NOMO-1 treated with DMSO at 0.1 percent for 48 hours (cell line): ENCODE results near the gene GNG13.

ENCODE experiments used
- DNase-seq: peaks from one replicate; lab custom pipeline; 2025; ENCODE audit not compliant: unreplicated experiment; lab: John Stamatoyannopoulos, UW

Gene GNG13

DNA sequence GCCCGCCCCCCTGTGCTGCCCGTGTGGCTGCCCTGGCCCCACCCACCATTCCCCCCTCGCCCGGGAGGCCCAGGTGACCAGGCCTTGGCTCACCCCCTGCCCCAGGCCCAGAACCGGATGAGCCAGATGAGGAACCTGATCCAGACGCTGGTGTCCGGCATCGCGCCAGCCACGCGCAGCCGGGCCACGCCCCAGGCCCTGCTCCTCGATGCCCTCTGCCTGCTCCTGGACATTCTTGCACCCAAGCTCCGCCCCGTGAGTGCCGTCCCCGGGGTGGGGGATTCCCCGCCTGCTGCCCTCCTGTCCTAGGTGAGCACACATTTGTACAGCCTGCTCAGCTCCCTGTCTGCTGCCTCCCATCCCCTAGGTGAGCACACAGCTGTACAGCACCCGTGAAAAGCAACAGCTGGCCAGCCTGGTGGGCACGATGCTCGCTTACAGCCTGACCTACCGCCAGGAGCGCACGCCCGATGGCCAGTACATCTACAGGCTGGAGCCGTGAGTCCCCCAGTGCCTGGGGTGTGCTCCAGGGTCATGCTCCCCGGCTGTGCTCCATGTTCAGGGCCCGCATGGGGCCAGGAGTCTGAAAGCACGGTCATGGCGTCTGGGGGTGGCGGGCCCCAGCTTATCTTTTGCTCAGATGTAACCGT lies 4.8 kb downstream of the GNG13 start:
- DNase-seq: no peak

GRCh38 chr16:794853-795466 lies 5.6 kb downstream of the GNG13 start:
- no peak for DNase-seq

DNA sequence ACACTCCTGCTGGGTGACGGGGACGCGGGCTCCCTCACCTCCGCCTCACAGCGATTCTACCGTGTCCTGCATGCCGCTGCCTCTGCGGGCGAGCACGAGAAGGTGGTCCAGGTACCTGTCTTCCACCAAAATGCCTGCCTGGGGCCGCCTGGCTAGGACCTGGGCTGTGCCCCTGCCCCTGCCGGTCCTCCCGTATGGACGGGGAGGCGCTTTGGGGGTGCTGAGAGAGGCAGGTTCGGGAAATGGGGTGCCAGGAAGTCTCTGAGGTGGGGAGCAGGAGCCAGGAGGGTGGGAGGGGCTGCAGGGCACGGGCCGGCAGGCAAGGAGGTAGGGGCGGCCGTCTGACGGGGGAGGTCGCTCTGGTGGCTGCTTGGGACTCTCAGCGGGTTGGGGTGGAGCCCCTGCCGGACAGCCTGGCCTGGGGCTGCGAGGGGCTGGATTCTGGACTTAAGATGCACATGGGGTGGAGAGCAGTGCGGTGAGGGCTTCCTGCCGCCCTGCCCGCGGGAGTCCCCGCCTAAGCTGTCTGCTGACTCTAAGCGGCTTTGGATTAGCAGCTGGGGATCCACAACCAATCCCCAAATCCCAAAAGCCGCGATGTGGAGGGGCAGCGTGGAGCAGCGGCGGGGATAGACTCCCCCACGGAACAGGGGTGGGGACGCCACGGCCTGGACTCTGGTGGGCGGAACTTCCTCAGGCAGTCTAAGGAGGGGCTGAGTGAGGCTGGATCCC lies 6.3 kb downstream of the GNG13 start:
- DNase-seq: no peak

- DNase-seq: no peak
These were observed 7.1 kb downstream of the GNG13 start for GRCh38 chr16:793414-793813.

GRCh38 chr16:792221-792995 lies 8.1 kb downstream of the GNG13 start:
- no peak for DNase-seq

DNA sequence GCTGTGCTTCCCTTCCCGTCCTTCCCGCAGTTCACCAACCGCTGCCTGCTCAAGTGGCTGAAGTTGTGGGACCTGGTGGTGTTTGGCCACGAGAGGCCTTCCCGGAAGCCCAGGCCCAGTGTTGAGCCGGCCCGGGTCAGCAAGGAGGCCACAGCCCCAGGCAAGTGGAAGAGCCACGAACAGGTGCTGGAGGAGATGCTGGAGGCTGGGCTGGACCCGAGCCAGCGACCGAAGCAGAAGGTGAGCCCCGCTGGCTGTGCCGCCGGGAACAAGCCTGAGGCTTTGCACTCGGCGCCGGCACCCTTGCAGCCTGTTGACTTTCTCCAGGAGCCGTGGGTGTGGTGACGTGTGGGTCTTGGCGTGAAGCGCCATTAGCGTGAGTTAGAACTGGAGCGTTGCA lies 9.4 kb downstream of the GNG13 start:
- no peak for DNase-seq

GRCh38 chr16:790086-790485 lies 10.4 kb downstream of the GNG13 start:
- no peak for DNase-seq

GRCh38 chr16:789191-789850 lies 11.2 kb downstream of the GNG13 start:
- no peak for DNase-seq

GRCh38 chr16:788399-789126 lies 12.0 kb downstream of the GNG13 start, which contains the start of gene CHTF18:
TSS of gene CHTF18 (plus strand) at chr16:788620. CDS start at chr16:788685, 65 bp downstream.
- peak; percentile 90 for DNase-seq

DNA sequence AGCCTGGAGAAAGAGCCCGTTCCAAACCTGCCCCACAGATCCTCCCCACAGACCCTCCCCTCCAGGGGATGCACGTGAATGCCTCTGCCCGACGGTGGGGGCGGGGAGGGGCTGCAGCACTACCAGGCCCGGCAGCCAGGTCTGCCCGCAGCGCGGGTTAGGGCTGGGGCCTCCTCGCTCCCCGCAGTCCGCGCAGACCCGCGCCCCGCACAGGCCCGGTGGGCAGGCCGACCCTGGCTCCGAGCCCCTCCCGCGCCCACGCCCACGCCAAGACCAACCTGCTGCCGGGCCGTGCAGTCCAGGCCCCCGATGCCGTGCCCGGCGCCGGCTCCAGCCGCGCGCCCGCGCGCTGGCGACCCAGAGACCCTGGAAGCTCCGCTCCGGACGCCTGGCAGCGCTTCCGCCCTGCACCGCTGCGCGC lies 12.5 kb downstream of the GNG13 start, which contains the start of gene RPUSD1:
Gene RPUSD1, minus strand, starts transcription at position 404 of the 421 bp plus-strand sequence. CDS start 644 bp downstream, outside the sequence.
- no peak for DNase-seq

- no peak for DNase-seq
These were observed 13.1 kb downstream of the GNG13 start for GRCh38 chr16:787321-787966.

- peak; percentile 53 for DNase-seq
These were observed 14.7 kb downstream of the GNG13 start for GRCh38 chr16:785563-786535.

DNA sequence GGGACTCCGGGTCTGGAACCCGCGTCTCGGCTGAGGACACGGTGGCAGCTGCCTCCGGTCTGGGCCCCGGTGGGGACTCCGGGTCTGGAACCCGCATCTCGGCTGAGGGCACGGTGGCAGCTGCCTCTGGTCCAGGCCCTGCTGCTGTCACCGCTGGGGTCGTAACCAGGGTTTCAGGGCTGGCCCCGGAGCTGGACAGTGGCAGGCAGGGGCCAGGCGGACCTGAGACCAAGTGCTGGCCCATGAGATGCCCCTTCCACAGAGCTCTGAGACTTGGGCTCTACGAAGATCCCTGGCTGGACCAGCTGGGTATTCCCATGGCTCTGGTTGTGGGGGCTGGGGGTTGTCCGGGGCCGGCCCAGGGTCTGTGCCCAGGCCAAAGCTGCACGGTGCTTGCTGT lies 16.1 kb downstream of the GNG13 start:
- DNase-seq: no peak

DNA sequence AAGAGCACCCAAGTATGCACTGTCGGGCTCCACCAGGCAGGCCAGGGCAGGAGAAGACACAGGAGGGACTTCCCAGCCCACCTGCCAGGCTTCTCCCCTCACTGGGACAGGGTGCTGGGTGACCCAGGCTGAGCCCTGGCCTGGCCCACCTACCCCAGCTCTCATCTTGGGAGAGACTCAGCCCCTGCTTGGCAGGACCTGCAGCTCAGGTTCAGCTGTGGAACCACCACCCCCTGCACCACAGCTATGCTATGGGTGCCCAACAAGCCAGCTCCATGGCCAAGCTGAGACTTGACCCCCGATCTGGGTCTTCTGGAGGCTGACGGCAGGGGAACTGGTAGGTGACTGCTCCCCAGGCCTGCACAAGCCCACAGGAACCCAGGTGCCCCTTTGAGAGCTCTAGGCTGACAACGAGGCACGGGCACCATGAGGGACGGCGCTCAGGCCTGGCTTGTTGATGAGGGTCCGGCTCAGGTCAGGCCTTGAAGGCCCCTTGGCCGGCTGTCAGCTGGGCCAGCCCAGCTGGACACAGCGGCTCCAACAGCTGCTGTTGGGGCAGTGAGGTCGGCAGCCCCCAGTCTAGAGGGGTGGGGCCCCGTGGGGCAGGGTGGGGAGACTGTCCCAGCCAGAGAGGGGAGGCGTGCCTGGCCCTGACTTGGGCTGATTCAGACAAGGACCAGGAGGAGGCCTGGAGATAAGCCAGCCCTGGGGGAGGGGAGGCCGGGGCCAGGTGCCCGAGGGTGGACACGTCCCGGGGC lies 17.0 kb downstream of the GNG13 start:
- DNase-seq: no peak

- no peak for DNase-seq
These were observed 17.6 kb downstream of the GNG13 start for GRCh38 chr16:782766-783403.

DNA sequence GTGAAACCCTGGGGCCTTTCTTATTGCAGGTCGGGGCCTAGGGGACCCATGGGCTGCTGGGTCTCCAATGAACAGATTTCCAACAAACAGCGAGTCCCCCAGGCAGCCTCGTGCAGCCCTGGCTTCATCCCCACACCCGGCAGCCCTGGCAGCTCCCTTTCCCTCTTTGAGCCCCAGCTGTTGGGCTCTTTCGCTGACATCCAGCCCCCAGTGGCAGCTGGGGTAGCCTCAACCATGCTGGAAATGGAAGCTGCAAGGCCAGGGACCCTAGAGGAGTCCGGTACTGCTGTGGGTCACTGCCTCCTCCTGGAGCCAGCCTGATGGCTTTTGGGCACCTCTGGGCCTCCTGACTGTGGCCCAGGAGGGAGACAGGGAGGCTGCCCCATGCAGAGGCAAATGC lies 18.3 kb downstream of the GNG13 start:
- no peak for DNase-seq

- DNase-seq: no peak
These were observed 19.1 kb downstream of the GNG13 start for GRCh38 chr16:781346-782010.
